Nephron progenitor cell (in vitro differentiated cells): ENCODE measurements around the gene SMIM14.

Experiments
- DNase-seq: peaks from one replicate; pipeline ENCODE4 v3.0.0; 2021
- H3K27ac Mint-ChIP-seq: 2 replicates; pipeline ENCODE4 v1.8.0; 2021; ENCODE audit warnings: mild to moderate bottlenecking, moderate library complexity, mixed read lengths
- H3K27me3 Mint-ChIP-seq: 2 replicates; pipeline ENCODE4 v1.8.0; 2021; ENCODE audit warnings: mild to moderate bottlenecking, low read depth, mixed read lengths; ENCODE audit not compliant: poor library complexity
- H3K36me3 Mint-ChIP-seq: 2 replicates; pipeline ENCODE4 v1.8.0; 2021; ENCODE audit warnings: low read depth, mixed read lengths
- H3K4me1 Mint-ChIP-seq: 2 replicates; pipeline ENCODE4 v1.8.0; 2021; ENCODE audit warnings: mixed read lengths
- H3K4me3 Mint-ChIP-seq: 2 replicates; pipeline ENCODE4 v1.8.0; 2021; ENCODE audit warnings: mild to moderate bottlenecking, moderate library complexity, mixed read lengths
- H3K9me3 Mint-ChIP-seq: 2 replicates; pipeline ENCODE4 v1.8.0; 2021; ENCODE audit warnings: mild to moderate bottlenecking, moderate library complexity, mixed read lengths
- TF ChIP-seq, protein P1 (sequence below): fragments of 200-600 bp; sonication (generic); IDR thresholded peaks from 2 replicates; pipeline ENCODE4 v1.5.0; 2021; ENCODE audit warnings: antibody characterized with exemption

SMIM14 gene

GRCh38 chr4:39571054-39571453 is 67.6 kb downstream of the SMIM14 start:
- Mint-ChIP-seq H3K4me3 (no peak overlapping the region), H3K9me3 (peaks cover 4% of the 10 kb centered on the region), H3K36me3 (peaks cover 9% of the 10 kb centered on the region), H3K27ac (no peak overlapping the region), H3K27me3 (no peaks in the 10 kb centered on the region), H3K4me1 (peaks cover 5% of the 10 kb centered on the region)
- TF ChIP-seq, protein P1, sequence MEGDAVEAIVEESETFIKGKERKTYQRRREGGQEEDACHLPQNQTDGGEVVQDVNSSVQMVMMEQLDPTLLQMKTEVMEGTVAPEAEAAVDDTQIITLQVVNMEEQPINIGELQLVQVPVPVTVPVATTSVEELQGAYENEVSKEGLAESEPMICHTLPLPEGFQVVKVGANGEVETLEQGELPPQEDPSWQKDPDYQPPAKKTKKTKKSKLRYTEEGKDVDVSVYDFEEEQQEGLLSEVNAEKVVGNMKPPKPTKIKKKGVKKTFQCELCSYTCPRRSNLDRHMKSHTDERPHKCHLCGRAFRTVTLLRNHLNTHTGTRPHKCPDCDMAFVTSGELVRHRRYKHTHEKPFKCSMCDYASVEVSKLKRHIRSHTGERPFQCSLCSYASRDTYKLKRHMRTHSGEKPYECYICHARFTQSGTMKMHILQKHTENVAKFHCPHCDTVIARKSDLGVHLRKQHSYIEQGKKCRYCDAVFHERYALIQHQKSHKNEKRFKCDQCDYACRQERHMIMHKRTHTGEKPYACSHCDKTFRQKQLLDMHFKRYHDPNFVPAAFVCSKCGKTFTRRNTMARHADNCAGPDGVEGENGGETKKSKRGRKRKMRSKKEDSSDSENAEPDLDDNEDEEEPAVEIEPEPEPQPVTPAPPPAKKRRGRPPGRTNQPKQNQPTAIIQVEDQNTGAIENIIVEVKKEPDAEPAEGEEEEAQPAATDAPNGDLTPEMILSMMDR: no peak
- DNase-seq: no peak

- peaks cover 5% of the 10 kb centered on the region for H3K4me1 Mint-ChIP-seq
- H3K36me3 Mint-ChIP-seq: peaks cover 27% of the 10 kb centered on the region
- TF ChIP-seq, protein P1: no peak
- H3K9me3 Mint-ChIP-seq: peaks cover 18% of the 10 kb centered on the region
- no peak overlapping the region for H3K4me3 Mint-ChIP-seq
- H3K27me3 Mint-ChIP-seq: no peaks in the 10 kb centered on the region
- no peak overlapping the region for H3K27ac Mint-ChIP-seq
- no peak for DNase-seq
Observed at GRCh38 chr4:39569209-39569608, 69.5 kb downstream of the SMIM14 start.

- TF ChIP-seq, protein P1: no peak
- Mint-ChIP-seq H3K27ac (no peak overlapping the region), H3K27me3 (no peaks in the 10 kb centered on the region), H3K9me3 (peaks cover 18% of the 10 kb centered on the region), H3K36me3 (peaks cover 30% of the 10 kb centered on the region), H3K4me3 (no peak overlapping the region), H3K4me1 (peaks cover 5% of the 10 kb centered on the region)
- no peak for DNase-seq
Observed at GRCh38 chr4:39568805-39569204, 69.9 kb downstream of the SMIM14 start.

- H3K4me3 Mint-ChIP-seq: no peak overlapping the region
- H3K27me3 Mint-ChIP-seq: no peaks in the 10 kb centered on the region
- H3K4me1 Mint-ChIP-seq: peaks cover 5% of the 10 kb centered on the region
- H3K36me3 Mint-ChIP-seq: peaks cover 37% of the 10 kb centered on the region
- peaks cover 18% of the 10 kb centered on the region for H3K9me3 Mint-ChIP-seq
- TF ChIP-seq, protein P1: no peak
- no peak overlapping the region for H3K27ac Mint-ChIP-seq
- DNase-seq: no peak
Observed at GRCh38 chr4:39565878-39566600, 72.6 kb downstream of the SMIM14 start.

GRCh38 chr4:39563346-39563847 is 75.3 kb downstream of the SMIM14 start:
- TF ChIP-seq, protein P1: no peak
- no peak for DNase-seq
- Mint-ChIP-seq H3K27ac (peak overlapping the region; percentile 68), H3K9me3 (peaks cover 18% of the 10 kb centered on the region), H3K4me1 (peaks cover 16% of the 10 kb centered on the region), H3K4me3 (no peak overlapping the region), H3K36me3 (peaks cover 55% of the 10 kb centered on the region), H3K27me3 (no peaks in the 10 kb centered on the region)

GRCh38 chr4:39562792-39563191 is 75.9 kb downstream of the SMIM14 start:
- DNase-seq: no peak
- TF ChIP-seq, protein P1: no peak
- Mint-ChIP-seq H3K4me1 (peaks cover 20% of the 10 kb centered on the region), H3K9me3 (peaks cover 18% of the 10 kb centered on the region), H3K4me3 (no peak overlapping the region), H3K27ac (no peak overlapping the region), H3K36me3 (peaks cover 58% of the 10 kb centered on the region), H3K27me3 (no peaks in the 10 kb centered on the region)
